Measurements from ENCODE around the gene MTR.
"Not testable (repeated sequence)": the region's sequence is repeated elsewhere in the genome, so short reads cannot be mapped to it uniquely, and the experiment has no call there.

MTR gene

DNA sequence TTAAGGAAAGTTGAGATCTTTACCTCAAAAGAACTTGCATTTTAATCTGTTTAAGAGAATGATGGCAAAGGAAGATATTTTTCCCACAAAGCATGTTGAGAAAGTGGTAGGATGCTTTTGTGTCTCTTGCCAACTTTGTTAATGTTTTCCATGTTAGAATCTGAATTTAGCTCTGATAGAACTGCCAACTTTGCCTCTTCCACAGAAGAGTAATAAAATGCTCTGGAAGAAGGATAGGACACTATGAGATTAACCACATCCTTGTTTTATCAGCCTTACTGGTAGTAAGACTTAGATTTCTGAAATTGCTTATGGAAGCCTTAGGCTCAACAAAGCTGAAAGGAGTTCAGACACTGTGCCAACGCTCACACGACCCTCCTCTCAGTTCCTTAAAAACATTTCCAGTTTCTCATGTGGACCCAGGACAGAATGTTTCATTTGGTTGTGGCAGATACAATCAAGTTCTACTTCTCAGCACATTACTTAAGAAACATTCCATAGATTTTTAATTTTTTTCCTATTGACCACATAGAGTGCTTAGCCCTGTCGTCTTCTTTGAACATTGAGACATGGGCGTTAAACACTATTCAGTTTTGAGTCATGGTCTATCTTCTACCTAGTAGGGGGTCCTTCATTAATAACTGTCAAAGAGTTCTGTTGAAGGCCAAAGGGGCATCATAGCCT is 59.0 kb downstream of the MTR start:
- no peak for DNase-seq (ENCODE audit: low spot score)
- in situ Hi-C loops (cut with MboI; ENCODE audit: low sequenced_read_pairs, unreplicated experiment): loop anchor here (25.0 kb wide), 2 partner anchors 242 to 742 kb away; partner anchors contain the start of gene HEATR1
- TF ChIP-seq, protein P1, sequence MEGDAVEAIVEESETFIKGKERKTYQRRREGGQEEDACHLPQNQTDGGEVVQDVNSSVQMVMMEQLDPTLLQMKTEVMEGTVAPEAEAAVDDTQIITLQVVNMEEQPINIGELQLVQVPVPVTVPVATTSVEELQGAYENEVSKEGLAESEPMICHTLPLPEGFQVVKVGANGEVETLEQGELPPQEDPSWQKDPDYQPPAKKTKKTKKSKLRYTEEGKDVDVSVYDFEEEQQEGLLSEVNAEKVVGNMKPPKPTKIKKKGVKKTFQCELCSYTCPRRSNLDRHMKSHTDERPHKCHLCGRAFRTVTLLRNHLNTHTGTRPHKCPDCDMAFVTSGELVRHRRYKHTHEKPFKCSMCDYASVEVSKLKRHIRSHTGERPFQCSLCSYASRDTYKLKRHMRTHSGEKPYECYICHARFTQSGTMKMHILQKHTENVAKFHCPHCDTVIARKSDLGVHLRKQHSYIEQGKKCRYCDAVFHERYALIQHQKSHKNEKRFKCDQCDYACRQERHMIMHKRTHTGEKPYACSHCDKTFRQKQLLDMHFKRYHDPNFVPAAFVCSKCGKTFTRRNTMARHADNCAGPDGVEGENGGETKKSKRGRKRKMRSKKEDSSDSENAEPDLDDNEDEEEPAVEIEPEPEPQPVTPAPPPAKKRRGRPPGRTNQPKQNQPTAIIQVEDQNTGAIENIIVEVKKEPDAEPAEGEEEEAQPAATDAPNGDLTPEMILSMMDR (IDR thresholded peaks at IDR 0.05; ENCODE audit: borderline replicate concordance, control extremely low read depth, extremely low read depth, insufficient read depth, missing control alignments): no peak

DNA sequence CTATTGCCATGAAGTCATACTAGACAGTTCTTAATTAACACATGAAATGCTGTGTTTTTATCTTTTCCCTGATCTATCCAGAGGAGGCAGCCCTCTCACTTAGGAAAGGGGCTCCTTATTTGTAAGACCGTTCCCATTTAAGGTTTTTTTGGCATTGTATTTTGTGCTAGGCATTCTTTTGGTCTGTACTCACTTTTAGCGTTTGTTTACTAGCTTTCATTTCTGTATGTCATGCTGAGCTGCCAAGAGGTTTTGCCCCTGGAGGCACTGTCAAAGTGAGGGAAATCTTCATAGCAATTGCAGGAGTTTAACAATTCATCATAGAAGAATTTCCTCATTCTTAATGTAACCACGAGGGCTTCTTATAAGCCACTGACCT is 59.5 kb downstream of the MTR start:
- TF ChIP-seq, protein P1 (IDR thresholded peaks at IDR 0.05; ENCODE audit: borderline replicate concordance, control extremely low read depth, extremely low read depth, insufficient read depth, missing control alignments): no peak
- in situ Hi-C loops (cut with MboI; ENCODE audit: low sequenced_read_pairs, unreplicated experiment): loop anchor here (25.0 kb wide), 2 partner anchors 242 to 742 kb away; partner anchors contain the start of gene HEATR1
- DNase-seq (ENCODE audit: low spot score): no peak

DNA sequence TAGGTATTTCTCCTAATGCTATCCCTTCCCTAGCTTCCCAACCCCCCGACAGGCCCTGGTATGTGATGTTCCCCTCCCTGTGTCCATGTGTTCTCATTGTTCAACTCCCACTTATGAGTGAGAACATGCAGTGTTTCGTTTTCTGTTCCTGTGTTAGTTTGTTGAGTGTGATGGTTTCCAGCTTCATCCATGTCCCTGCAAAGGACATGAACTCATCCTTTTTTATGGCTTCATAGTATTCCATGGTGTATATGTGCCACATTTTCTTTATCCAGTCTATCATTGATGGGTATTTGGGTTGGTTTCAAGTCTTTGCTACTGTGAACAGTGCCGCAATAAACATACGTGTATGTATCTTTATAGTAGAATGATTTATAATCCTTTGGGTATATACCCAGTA is 61.6 kb downstream of the MTR start:
- not testable (repeated sequence) for DNase-seq (ENCODE audit: low spot score)
- in situ Hi-C loops (cut with MboI; ENCODE audit: low sequenced_read_pairs, unreplicated experiment): loop anchor here (25.0 kb wide), 2 partner anchors 244 to 744 kb away; partner anchors contain the start of gene HEATR1

DNA sequence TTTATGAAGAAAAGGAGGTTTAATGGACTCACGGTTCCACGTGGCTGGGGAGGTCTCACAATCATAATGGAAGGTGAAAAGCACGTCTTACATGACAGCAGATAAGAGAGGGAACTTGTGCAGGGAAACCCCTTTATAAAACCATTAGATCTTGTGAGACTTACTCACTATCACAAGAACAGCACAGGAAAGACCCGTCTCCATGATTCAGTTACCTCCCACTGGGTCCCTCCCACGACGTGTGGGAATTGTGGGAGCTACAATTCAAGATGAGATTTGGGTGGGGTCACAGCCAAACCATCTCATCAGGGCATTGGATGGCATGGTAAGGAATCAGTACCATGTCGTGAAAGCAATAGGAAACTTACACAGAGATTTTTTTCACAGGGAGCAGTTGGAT is 63.1 kb downstream of the MTR start:
- DNase-seq (ENCODE audit: low spot score): no peak
- TF ChIP-seq, protein P1 (IDR thresholded peaks at IDR 0.05; ENCODE audit: borderline replicate concordance, control extremely low read depth, extremely low read depth, insufficient read depth, missing control alignments): no peak
- in situ Hi-C loops (cut with MboI; ENCODE audit: low sequenced_read_pairs, unreplicated experiment): loop anchor here (25.0 kb wide), 2 partner anchors 246 to 746 kb away; partner anchors contain the start of gene HEATR1

DNA sequence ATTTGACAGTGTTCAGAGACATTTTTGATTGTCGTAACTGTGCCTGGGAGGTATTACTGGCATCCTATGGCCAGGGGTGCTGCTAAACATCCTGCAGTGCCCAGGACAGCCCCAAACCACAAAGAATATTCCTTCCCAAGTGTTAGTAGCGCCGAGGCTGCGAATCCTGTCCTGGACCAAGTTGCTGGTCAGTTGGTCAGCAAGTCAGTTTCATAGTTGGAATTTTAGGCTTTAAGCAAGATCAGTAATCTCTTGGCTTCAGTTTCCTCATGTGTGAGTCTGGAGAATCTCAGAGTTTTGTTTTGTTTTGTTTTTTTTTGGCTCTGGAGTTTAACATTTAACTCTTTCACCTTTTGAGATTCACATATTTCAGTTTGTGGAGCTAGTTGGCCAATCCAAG is 65.0 kb downstream of the MTR start:
- DNase-seq (ENCODE audit: low spot score): no peak
- in situ Hi-C loops (cut with MboI; ENCODE audit: low sequenced_read_pairs, unreplicated experiment): loop anchor here (25.0 kb wide), 2 partner anchors 248 to 748 kb away; partner anchors contain the start of gene HEATR1
- TF ChIP-seq, protein P1 (IDR thresholded peaks at IDR 0.05; ENCODE audit: borderline replicate concordance, control extremely low read depth, extremely low read depth, insufficient read depth, missing control alignments): no peak

DNA sequence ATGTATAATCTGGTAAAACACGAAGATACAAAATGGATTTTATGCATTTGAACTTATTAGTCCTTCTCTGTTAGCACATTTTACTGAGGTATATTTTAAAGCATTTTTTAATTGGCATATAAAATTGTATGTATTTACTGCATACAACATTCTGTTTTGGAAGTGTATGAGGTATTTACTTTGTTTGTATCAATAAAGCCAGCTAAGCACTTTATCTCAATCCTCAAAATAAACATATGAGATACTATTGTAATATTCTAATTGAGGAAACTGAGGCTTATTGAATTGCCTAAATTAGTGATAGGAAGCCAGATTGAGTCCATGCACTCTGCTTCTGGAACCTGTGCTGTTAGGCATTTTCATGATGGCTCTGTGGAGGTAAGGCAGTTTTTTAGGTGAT is 65.6 kb downstream of the MTR start:
- TF ChIP-seq, protein P1 (IDR thresholded peaks at IDR 0.05; ENCODE audit: borderline replicate concordance, control extremely low read depth, extremely low read depth, insufficient read depth, missing control alignments): no peak
- in situ Hi-C loops (cut with MboI; ENCODE audit: low sequenced_read_pairs, unreplicated experiment): loop anchor here (25.0 kb wide), 2 partner anchors 248 to 748 kb away; partner anchors contain the start of gene HEATR1
- DNase-seq (ENCODE audit: low spot score): no peak

DNA sequence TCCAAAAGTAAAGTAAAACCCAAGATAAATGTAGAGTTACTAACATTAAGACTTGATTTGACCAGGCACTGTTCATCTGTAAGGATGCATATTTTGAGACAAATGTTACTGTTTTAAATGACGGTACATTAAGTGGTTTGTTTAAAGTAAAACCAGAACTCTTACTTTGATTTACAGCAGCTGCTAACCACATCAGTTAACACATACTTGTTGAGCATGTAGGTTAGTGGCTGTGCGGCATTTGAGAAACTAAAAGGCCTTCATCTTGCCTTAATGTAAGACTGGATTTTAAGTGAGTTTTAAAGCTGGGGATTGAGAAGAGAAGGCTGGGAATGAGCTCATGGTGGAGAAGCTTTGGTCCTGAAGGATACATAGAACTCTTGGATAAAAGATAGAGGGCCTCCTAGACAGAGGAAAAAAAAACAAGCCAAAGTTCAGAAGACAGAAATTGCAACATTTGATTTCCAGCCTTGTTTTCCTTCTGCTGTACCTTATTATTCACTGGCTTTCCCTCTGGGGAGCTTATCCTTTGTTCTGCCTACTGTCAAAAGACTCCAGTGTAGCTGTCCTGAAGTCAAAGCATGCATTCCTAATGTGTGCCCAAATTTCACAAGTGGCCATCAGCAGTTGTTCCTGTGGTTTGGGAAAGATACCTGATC is 66.6 kb downstream of the MTR start:
- TF ChIP-seq, protein P1 (IDR thresholded peaks at IDR 0.05; ENCODE audit: borderline replicate concordance, control extremely low read depth, extremely low read depth, insufficient read depth, missing control alignments): no peak
- in situ Hi-C loops (cut with MboI; ENCODE audit: low sequenced_read_pairs, unreplicated experiment): loop anchor here (25.0 kb wide), 2 partner anchors 249 to 749 kb away; partner anchors contain the start of gene HEATR1
- DNase-seq (ENCODE audit: low spot score): no peak
